ENCODE results near the gene ASB18. TPM values are rescaled to one million over a fixed set of nuclear protein-coding genes. Genes with fewer than 3 reads are reported as not detected.

ASB18 gene
- total RNA-seq, 1 experiment from 2014 or later = not detected

GRCh38 chr2:236214376-236214995, 49.7 kb downstream of the ASB18 start:
- ATAC-seq = no peak
- RAD21 ChIA-PET (ENCODE audit: low non-redundant PET in 1 of 2, low total read pairs in 2 of 2, uncharacterized antibody in 2 of 2, unreplicated experiment in 2 of 2) = no interaction called here
- intact Hi-C loops (cut with micrococcal nuclease) = no loop called here
- Histone ChIP-seq H3K4me2 (ENCODE audit: low read length) (no peak overlapping the region), H4K20me1 (ENCODE audit: insufficient read depth) (no peaks in the 10 kb centered on the region), H3K9me2 (ENCODE audit: insufficient read depth) (no peaks in the 10 kb centered on the region), H3K9me3 (ENCODE audit: control insufficient read depth in 1 of 2, insufficient read depth in 1 of 2, low read depth in 1 of 2, low read length in 2 of 2) (no peaks in the 10 kb centered on the region), H3K36me3 (ENCODE audit: control insufficient read depth in 1 of 2, insufficient read depth in 2 of 2, low read length in 2 of 2) (no peaks in the 10 kb centered on the region), H3K27ac (ENCODE audit: low read depth, low read length) (no peak overlapping the region), H3K27me3 (ENCODE audit: insufficient read depth, low read length) (no peaks in the 10 kb centered on the region), H3K4me3 (replicated peaks in 1 of 2; ENCODE audit: low read depth in 1 of 2, low read length in 2 of 2) (no peak overlapping the region), H3K9ac (ENCODE audit: low read length) (no peak overlapping the region), H3K4me1 (ENCODE audit: control insufficient read depth in 1 of 2, insufficient read depth in 2 of 2, low read length in 2 of 2) (no peaks in the 10 kb centered on the region), H3K79me2 (ENCODE audit: insufficient read depth, low read length) (no peaks in the 10 kb centered on the region), H2AFZ (ENCODE audit: low read depth, low read length, poor library complexity, severe bottlenecking) (no peak overlapping the region)
- DNase-seq (ENCODE audit: low read depth, low spot score) = no peak
- POLR2A ChIA-PET = no interaction called here
- TF ChIP-seq YY1 (IDR thresholded peaks at IDR 0.05; ENCODE audit: extremely low read depth, insufficient replicate concordance, low read depth, low read length) (no peak), EZH2 (IDR thresholded peaks at IDR 0.05) (no peak), ZBTB33 (IDR thresholded peaks at IDR 0.05; ENCODE audit: extremely low read depth, insufficient replicate concordance, low read length) (no peak), POLR2A (IDR thresholded peaks at IDR 0.05; ENCODE audit: borderline replicate concordance, extremely low read depth, insufficient read depth, insufficient read length) (no peak), FOSL1 (IDR thresholded peaks at IDR 0.05; ENCODE audit: low read depth) (no peak), ATF3 (IDR thresholded peaks at IDR 0.05) (no peak), SRF (IDR thresholded peaks at IDR 0.05; ENCODE audit: low read depth) (no peak), ELF1 (IDR thresholded peaks at IDR 0.05; ENCODE audit: borderline replicate concordance, low read depth) (no peak), JUND (IDR thresholded peaks at IDR 0.05) (no peak), RAD21 (IDR thresholded peaks at IDR 0.05; ENCODE audit: low read depth) (no peak), CTCF (IDR thresholded peaks at IDR 0.05 in 2 of 3, conservative IDR thresholded peaks at IDR 0.05 in 1 of 3; ENCODE audit: borderline replicate concordance in 1 of 3, insufficient read depth in 1 of 3, low read depth in 2 of 3, low read length in 2 of 3) (no peak), CEBPB (IDR thresholded peaks at IDR 0.05; ENCODE audit: low read depth) (no peak), SIN3A (IDR thresholded peaks at IDR 0.05; ENCODE audit: low read depth) (no peak), TCF7L2 (IDR thresholded peaks at IDR 0.05; ENCODE audit: borderline replicate concordance, extremely low read depth, insufficient read depth, insufficient read length) (no peak), EZH2phosphoT487 (IDR thresholded peaks at IDR 0.05; ENCODE audit: borderline replicate concordance) (no peak), ZFX (IDR thresholded peaks at IDR 0.05) (no peak), CBX3 (IDR thresholded peaks at IDR 0.05; ENCODE audit: low read depth) (no peak), SP1 (IDR thresholded peaks at IDR 0.05; ENCODE audit: low read depth) (no peak)
- CTCF ChIA-PET = no interaction called here
- no TSS peak for BruUV-seq (replicated peaks)
